Stimulated activated memory B cell treated with anti-CD40 and anti-IgM and Interleukin-4, amounts not matched to agents 10 μg/mL and 1 μg/mL and 100 μg/mL, for 72 hours (primary cell): ENCODE results near the gene ADAM10.
A peak's percentile ranks its signal among the peaks of the same experiment; 100 is the strongest.

Source experiments
- ATAC-seq: fragments of 150-1000 bp; cut with Tn5 transposase; 2 replicates; pipeline ENCODE4 v1.10.0; 2021
- H3K27ac Mint-ChIP-seq: one replicate; pipeline ENCODE4 v1.8.0; 2022; ENCODE audit warnings: mild to moderate bottlenecking, mixed read lengths
- H3K27me3 Mint-ChIP-seq: one replicate; pipeline ENCODE4 v1.8.0; 2022; ENCODE audit warnings: mixed read lengths
- H3K36me3 Mint-ChIP-seq: one replicate; pipeline ENCODE4 v1.8.0; 2022; ENCODE audit warnings: mixed read lengths
- H3K4me1 Mint-ChIP-seq: one replicate; pipeline ENCODE4 v1.8.0; 2022; ENCODE audit warnings: mixed read lengths
- H3K4me3 Mint-ChIP-seq: one replicate; pipeline ENCODE4 v1.8.0; 2022; ENCODE audit warnings: mild to moderate bottlenecking, moderate library complexity, mixed read lengths
- H3K9me3 Mint-ChIP-seq: one replicate; pipeline ENCODE4 v1.8.0; 2022; ENCODE audit warnings: mixed read lengths

Gene ADAM10

DNA sequence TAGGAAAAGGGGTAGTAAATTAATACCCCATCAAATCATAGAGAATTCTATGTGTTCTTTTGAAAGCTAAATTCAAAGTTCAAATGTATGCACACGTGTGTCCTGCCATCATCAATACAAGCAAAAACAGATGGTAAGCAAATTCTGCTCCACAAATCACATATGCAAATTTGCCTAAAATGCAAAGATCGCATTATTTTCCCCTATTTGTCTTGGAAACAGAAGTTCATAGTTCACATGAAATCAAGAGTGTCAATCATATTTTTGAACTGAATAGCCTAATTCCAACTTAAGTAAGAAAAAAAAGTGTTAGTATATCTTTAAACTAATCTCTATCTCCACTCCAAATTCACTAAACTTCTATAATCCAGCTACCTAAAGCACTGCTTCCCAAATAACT lies 8.5 kb downstream of the ADAM10 start:
- no peaks in the 10 kb centered on the region for H3K9me3 Mint-ChIP-seq
- no peaks in the 10 kb centered on the region for H3K27me3 Mint-ChIP-seq
- no peaks in the 10 kb centered on the region for H3K36me3 Mint-ChIP-seq
- H3K4me1 Mint-ChIP-seq = peaks cover 66% of the 10 kb centered on the region
- no peak overlapping the region for H3K27ac Mint-ChIP-seq
- H3K4me3 Mint-ChIP-seq = no peak overlapping the region
- ATAC-seq = no peak

DNA sequence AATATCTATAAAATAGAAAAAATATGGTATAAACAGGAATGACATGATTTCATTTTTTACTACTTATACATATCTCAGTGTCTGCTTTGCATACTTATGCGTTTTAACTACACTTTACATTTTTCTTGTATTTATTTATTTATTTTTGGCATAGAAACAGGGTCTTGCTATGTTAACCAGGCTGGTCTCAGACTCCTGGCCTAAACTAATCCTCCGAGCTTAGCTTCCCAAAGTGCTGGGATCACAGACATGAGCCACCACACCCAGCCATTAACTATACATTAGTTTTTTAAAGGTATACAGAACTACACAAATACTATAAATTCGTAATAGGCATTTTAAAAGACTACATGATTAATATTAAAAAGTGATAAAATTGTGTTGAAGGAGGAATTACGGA lies 9.1 kb downstream of the ADAM10 start:
- no peaks in the 10 kb centered on the region for H3K36me3 Mint-ChIP-seq
- H3K4me3 Mint-ChIP-seq = no peak overlapping the region
- no peak for ATAC-seq
- peaks cover 66% of the 10 kb centered on the region for H3K4me1 Mint-ChIP-seq
- no peaks in the 10 kb centered on the region for H3K27me3 Mint-ChIP-seq
- no peak overlapping the region for H3K27ac Mint-ChIP-seq
- no peaks in the 10 kb centered on the region for H3K9me3 Mint-ChIP-seq

DNA sequence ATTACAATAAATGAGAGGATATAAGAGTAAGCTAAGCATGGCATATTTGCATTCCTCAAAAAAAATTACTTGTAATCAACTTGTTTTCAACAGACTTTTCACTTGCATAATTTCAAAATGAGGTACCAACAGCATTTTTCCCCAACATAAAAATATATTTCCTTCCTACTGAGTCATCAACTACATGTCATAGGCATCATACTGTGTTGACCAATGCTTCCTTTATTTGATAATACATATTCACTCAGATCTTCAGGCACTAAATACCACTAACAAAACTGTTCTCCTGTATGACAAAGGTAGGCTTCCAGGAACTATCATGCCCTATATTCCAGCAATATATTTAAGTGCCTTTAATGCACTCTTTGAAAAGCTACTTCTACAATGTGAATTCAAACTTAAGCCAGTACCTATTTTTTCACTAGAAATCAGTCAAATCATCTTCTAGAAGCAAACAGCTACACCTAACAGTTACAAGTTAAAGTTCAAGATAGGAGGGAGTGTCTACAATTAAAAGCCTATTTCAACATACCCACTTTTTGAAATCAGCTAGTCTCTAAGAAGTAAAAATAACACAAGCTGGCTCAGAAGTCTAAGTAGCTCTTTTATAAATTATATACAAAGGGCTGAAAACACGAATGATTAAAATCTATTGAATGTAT lies 11.3 kb downstream of the ADAM10 start:
- H3K27me3 Mint-ChIP-seq = no peaks in the 10 kb centered on the region
- peaks cover 68% of the 10 kb centered on the region for H3K4me1 Mint-ChIP-seq
- no peak for ATAC-seq
- H3K27ac Mint-ChIP-seq = no peak overlapping the region
- H3K9me3 Mint-ChIP-seq = no peaks in the 10 kb centered on the region
- H3K4me3 Mint-ChIP-seq = no peak overlapping the region
- no peaks in the 10 kb centered on the region for H3K36me3 Mint-ChIP-seq

DNA sequence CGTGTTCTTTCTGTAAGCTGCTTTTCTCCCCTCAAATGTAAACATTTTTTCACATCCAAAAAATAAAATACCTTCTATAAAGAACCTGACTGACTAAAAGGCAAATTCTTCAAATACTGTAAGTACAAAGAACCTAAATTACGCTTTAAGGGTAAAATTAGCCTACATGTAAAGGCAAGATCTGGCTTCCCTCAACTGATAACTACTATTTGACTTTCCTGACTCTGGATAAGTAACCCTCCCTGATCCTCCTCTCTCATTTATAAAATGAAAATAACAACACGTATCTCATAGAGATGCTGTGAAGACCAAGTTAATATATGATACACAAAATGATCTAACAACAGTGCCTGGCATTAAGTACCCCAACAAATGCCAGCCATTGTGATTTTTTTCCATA lies 12.2 kb downstream of the ADAM10 start:
- no peaks in the 10 kb centered on the region for H3K36me3 Mint-ChIP-seq
- no peaks in the 10 kb centered on the region for H3K27me3 Mint-ChIP-seq
- peaks cover 67% of the 10 kb centered on the region for H3K4me1 Mint-ChIP-seq
- no peaks in the 10 kb centered on the region for H3K9me3 Mint-ChIP-seq
- no peak overlapping the region for H3K4me3 Mint-ChIP-seq
- no peak overlapping the region for H3K27ac Mint-ChIP-seq
- no peak for ATAC-seq

DNA sequence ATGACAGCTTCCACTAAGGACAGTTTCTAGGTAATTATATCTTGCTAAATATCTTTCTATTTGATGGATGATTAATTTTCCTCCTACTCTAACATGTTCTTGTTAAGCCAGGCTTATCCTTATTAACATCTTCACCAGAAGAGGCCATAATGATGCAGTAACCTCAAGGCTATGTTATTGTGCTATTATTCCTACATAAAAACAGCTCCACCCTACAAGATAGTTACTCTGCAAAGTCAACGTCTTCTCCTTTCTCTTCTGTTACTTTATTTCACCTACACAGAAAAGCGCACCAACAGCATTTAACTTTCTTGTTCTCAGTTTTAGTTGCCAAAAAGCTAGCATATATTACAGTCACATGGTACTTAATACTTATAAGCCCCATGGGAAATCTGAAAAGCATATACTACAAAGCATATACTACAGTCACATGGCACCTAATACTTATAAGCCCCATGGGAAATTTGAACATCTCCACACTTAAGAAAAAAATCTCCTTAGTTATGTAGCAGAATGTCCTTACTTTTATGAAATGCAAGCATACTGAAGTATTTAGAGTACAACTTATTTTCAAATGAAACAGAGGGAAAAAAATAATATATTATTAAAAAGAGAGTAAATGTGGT lies 13.4 kb downstream of the ADAM10 start:
- no peaks in the 10 kb centered on the region for H3K9me3 Mint-ChIP-seq
- ATAC-seq = no peak
- no peak overlapping the region for H3K4me3 Mint-ChIP-seq
- no peak overlapping the region for H3K27ac Mint-ChIP-seq
- H3K36me3 Mint-ChIP-seq = no peaks in the 10 kb centered on the region
- H3K27me3 Mint-ChIP-seq = no peaks in the 10 kb centered on the region
- H3K4me1 Mint-ChIP-seq = peaks cover 67% of the 10 kb centered on the region

DNA sequence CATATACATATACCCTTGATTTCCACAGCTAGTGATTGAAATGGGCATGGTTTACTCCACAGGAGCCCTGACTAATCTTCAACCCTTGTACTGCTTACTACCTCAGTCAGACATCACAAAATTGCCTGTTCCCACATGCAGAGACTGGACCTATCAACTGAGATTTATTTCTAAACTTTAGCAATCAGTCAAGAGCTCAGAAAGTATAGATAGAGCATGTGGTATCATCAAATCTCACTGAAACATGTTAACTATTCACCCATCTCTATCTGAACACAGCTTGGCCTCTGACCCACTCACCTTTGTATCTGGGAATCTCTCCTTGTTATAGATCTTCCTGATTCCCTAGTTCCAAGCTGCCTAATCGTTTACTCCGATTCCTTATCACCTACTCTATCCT lies 14.6 kb downstream of the ADAM10 start:
- ATAC-seq = no peak
- Mint-ChIP-seq H3K9me3 (no peaks in the 10 kb centered on the region), H3K36me3 (no peaks in the 10 kb centered on the region), H3K27ac (no peak overlapping the region), H3K27me3 (no peaks in the 10 kb centered on the region), H3K4me1 (peaks cover 69% of the 10 kb centered on the region), H3K4me3 (no peak overlapping the region)

DNA sequence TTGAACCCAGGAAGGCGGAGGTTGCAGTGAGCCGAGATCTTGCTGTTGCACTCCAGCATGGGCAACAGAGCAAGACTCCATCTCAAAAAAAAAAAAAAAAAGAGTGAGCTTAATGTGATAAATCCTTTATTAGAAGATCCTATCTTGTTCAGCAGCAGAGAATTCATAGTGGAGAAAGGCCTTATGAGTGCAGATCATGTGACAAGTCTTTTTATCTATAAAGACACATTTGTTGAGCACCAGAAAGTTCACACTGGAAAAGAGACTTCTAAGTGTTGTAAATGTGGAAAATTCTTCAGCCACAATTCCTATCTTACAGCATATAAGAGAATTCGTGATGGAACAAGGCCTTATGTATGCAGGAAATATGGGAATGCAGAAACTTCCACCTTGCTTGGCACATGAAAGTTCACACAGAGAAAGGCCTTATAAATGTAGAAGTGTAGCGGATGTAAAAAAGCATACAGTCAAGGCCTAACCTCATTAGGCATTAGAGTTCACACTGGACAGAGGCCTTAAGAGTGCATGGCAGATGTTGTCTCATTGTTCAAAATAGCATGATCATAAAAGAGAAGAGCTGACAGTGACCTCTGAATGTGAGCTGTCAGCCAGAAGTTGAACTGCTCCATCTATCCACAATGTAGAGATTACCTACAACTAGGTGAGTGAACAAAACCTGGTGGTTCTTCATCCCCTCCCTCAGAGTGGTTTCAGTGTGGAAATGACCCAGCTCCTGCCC lies 16.7 kb downstream of the ADAM10 start:
- Mint-ChIP-seq H3K9me3 (no peaks in the 10 kb centered on the region), H3K27me3 (no peaks in the 10 kb centered on the region), H3K4me1 (peaks cover 52% of the 10 kb centered on the region), H3K36me3 (no peaks in the 10 kb centered on the region), H3K27ac (no peak overlapping the region), H3K4me3 (no peak overlapping the region)
- ATAC-seq = no peak

DNA sequence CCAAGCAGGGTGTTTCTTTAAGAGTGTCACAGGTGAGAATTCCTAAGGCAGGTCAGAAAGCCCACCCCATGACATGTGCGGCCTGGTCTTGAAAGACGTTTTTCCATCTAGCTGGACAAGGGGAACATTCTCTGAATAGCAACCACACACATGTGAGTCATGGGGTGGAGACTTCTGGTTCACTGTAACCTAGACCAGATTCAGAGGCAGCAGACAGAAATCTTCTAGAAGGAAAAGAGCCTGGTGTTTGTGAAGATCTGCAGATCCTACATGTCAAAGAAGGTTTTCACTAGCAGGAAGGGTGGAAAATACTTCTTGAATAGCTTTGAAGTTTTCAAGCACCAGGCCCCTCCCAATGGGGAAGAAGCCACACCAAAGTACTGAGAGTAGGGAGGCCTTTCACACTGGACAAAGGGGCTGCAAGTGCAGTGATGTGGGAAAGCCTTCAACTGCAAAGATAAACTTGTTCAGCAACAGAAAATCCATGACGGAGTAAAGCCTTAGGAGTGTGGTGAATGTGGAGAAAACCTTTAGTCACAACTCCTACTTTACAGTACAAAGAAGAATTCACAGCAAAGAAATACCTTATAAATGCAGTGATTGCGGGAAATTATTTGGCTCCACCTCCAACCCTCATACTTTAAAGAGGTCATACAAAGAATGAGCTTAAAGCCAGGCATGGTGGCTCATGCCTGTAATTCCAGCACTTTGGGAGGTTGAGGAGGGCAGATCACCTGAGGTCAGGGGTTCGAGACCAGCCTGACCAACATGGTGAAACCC lies 17.6 kb downstream of the ADAM10 start:
- Mint-ChIP-seq H3K4me3 (no peak overlapping the region), H3K4me1 (peaks cover 50% of the 10 kb centered on the region), H3K36me3 (no peaks in the 10 kb centered on the region), H3K27ac (no peak overlapping the region), H3K27me3 (no peaks in the 10 kb centered on the region), H3K9me3 (no peaks in the 10 kb centered on the region)
- ATAC-seq = no peak

DNA sequence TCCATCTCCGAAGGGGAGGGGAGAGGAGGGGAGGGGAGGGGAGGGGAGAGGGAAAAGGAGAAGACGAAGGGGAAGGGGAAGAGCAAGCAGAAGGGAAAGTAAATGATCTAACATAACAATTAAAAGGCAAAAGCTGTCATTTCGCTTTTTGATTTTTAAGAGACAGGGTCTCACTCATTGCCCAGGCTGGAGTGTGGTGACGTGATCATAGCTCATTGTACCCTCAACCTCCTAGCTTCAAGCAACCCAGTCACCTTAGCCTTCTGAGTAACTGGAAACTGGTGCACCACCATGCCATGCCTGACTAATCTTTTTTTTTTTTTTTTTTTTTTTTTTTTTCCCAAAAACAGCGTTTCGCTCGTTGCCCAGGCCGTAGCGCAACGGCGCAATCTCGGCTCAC lies 22.6 kb downstream of the ADAM10 start:
- Mint-ChIP-seq H3K9me3 (no peaks in the 10 kb centered on the region), H3K4me3 (peak overlapping the region; percentile 70), H3K36me3 (no peaks in the 10 kb centered on the region), H3K27ac (peak overlapping the region; percentile 80), H3K4me1 (peaks cover 54% of the 10 kb centered on the region), H3K27me3 (no peaks in the 10 kb centered on the region)
- peak; percentile 70 for ATAC-seq

DNA sequence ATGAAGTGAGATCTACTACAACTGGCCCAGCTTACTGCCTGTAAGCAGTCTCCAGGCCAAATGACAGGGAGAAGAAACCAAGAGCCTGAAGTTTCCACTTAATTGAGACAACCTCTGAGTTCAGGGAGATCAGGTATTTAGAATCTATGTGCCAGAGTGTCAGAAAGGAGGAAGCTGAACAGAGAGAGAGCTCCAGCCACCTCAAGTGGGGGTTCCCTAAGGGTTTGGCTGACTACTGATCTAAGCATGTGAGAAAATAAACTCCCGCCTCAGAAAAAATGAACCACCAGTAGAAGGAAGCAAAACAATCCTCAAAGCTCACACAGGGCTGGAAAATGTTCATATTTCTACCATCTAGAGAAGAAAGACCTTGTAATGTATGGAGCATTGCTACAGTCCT lies 25.0 kb downstream of the ADAM10 start:
- Mint-ChIP-seq H3K4me1 (peaks cover 48% of the 10 kb centered on the region), H3K36me3 (no peaks in the 10 kb centered on the region), H3K9me3 (no peaks in the 10 kb centered on the region), H3K27me3 (no peaks in the 10 kb centered on the region), H3K27ac (peak overlapping the region; percentile 48), H3K4me3 (no peak overlapping the region)
- ATAC-seq = peak; percentile 97

DNA sequence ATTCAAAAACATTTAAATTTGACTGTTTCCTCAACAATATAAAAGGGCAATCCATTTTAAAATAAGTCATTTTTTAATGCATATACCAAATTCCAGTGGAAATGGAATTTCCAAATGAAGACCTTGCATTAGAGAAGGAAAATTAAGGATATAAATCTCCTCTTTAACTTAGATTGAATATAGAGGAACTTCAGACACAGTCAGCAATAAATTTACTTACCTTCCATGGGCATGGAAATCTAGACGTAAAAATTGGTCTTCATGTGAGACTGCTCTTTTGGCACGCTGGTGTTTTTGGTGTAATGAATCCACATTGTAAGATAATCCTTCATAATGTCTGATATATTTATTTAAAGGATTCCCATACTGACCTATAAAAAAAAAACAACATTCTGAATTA lies 32.1 kb downstream of the ADAM10 start:
- ATAC-seq = no peak
- Mint-ChIP-seq H3K9me3 (no peaks in the 10 kb centered on the region), H3K4me3 (no peak overlapping the region), H3K4me1 (peaks cover 39% of the 10 kb centered on the region), H3K27me3 (no peaks in the 10 kb centered on the region), H3K36me3 (peaks cover 7% of the 10 kb centered on the region), H3K27ac (no peak overlapping the region)

DNA sequence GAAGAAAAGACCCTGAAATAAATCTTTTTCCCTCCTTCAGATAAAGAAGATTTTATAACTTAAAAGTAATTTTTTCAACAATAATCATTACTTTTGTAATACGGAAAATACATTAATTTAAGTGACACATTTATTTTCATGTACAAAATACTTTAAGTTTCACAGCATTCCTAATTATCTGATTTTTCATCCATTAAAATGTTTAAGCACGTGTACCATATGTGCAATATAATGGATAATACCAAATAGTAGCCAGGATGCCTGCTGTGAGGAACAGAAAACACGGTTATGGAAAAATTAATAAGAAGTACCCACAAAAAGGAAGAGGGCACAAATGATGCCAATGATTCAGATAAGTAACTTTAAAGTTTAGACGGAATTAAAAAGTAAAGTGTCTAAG lies 33.5 kb downstream of the ADAM10 start:
- ATAC-seq = no peak
- no peak overlapping the region for H3K4me3 Mint-ChIP-seq
- H3K36me3 Mint-ChIP-seq = peaks cover 7% of the 10 kb centered on the region
- peaks cover 39% of the 10 kb centered on the region for H3K4me1 Mint-ChIP-seq
- peak overlapping the region; percentile 64 for H3K27ac Mint-ChIP-seq
- no peaks in the 10 kb centered on the region for H3K27me3 Mint-ChIP-seq
- no peaks in the 10 kb centered on the region for H3K9me3 Mint-ChIP-seq

DNA sequence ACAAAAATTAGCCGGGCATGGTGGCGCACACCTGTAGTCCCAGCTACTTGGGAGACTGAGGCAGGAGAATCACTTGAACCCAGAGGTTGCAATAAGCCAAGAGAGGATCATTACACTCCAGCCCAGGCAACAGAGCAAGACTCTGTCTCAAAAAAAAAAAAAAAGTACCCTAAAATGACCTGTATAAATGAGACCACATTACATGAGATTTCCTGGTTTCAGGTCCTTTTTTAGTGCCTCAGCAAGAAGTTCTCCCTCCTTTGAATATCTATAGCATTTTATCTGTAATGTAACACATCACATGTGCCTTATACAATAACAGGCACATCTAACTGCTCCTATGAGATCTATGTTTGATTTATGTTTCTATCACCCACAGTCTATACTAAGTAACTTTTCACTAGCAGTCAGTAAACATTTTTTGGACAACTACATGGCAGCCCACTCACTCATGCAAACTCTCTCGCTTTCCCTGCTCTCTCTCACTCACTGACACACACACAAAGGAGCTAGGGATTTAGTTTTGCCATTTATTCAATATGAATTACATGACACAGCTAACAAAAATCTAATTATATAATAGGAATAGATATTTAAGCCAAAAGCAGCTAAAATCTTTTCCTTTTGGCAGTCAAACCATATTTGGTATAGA lies 34.1 kb downstream of the ADAM10 start:
- no peak overlapping the region for H3K27ac Mint-ChIP-seq
- no peaks in the 10 kb centered on the region for H3K27me3 Mint-ChIP-seq
- H3K9me3 Mint-ChIP-seq = no peaks in the 10 kb centered on the region
- peaks cover 37% of the 10 kb centered on the region for H3K4me1 Mint-ChIP-seq
- H3K4me3 Mint-ChIP-seq = no peak overlapping the region
- H3K36me3 Mint-ChIP-seq = peaks cover 7% of the 10 kb centered on the region
- ATAC-seq = peak; percentile 68

DNA sequence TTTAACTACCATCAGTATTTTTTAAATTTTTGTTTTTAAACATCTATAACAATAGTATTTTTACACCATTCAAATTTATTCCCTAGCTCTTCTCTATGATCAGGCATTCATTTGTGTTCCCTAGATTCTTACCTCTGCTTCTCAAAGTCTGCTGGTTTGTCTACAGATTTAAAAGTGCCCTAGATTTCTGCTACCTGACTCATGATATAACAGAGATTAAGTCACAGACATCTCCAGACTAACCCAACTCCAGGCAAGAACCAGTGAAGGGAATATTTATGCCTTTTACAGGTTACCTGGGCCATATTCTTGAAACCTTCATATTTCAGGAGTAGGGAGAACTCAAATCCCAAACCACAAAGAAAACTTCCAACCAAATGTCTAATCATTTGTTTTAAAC lies 38.8 kb downstream of the ADAM10 start:
- no peaks in the 10 kb centered on the region for H3K9me3 Mint-ChIP-seq
- H3K4me1 Mint-ChIP-seq = peaks cover 26% of the 10 kb centered on the region
- no peak overlapping the region for H3K4me3 Mint-ChIP-seq
- peaks cover 25% of the 10 kb centered on the region for H3K36me3 Mint-ChIP-seq
- no peaks in the 10 kb centered on the region for H3K27me3 Mint-ChIP-seq
- no peak for ATAC-seq
- H3K27ac Mint-ChIP-seq = no peak overlapping the region

DNA sequence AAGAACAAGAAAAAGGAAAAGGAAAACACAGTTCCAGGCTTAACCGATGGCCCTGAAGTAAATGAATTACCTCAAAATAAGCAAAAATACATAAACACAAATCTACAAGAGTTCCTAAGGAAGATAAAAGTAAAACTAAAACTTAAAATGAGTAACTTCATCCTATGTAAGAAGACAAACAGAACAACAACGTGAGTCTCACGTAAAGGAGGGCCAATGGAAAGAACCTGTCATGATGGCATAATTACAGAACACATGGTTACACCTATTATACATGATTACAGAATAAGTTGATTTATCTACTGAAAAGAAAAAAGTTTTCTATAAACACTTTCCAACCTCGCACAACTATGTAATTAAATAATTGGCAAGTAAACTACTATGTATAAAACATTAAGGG lies 42.1 kb downstream of the ADAM10 start:
- H3K36me3 Mint-ChIP-seq = peaks cover 35% of the 10 kb centered on the region
- H3K27ac Mint-ChIP-seq = peak overlapping the region; percentile 46
- H3K4me3 Mint-ChIP-seq = no peak overlapping the region
- peaks cover 32% of the 10 kb centered on the region for H3K4me1 Mint-ChIP-seq
- H3K9me3 Mint-ChIP-seq = peaks cover 5% of the 10 kb centered on the region
- no peaks in the 10 kb centered on the region for H3K27me3 Mint-ChIP-seq
- ATAC-seq = no peak
